Germinal center (tissue), 1 donor: ENCODE data around the gene LMBR1L.
A peak's percentile ranks its signal among the peaks of the same experiment; 100 is the strongest.

Source experiments
- DNase-seq: peaks from one replicate; pipeline ENCODE4 v3.0.0; 2012; ENCODE audit warnings: mixed read lengths, low spot score

Gene LMBR1L

GRCh38 chr12:49121047-49121696 is 10.5 kb upstream of the LMBR1L start:
- DNase-seq, result no peak

GRCh38 chr12:49111206-49111605 is 559 bp upstream of the LMBR1L start:
- DNase-seq, result no peak

- peak; percentile 45 for DNase-seq
Observed at GRCh38 chr12:49109641-49110463, 795 bp downstream of the LMBR1L start.

GRCh38 chr12:49108958-49109404 is 1.7 kb downstream of the LMBR1L start:
- DNase-seq, result no peak

- DNase-seq, result no peak
Observed at GRCh38 chr12:49105504-49106084, 5.1 kb downstream of the LMBR1L start.

- no peak for DNase-seq
Observed at GRCh38 chr12:49104822-49105221, 5.8 kb downstream of the LMBR1L start.

- no peak for DNase-seq
Observed at GRCh38 chr12:49100380-49100779, 10.3 kb downstream of the LMBR1L start.

GRCh38 chr12:49098703-49099102 is 11.9 kb downstream of the LMBR1L start:
- no peak for DNase-seq

- peak; percentile 72 for DNase-seq
Observed at GRCh38 chr12:49098035-49098451, 12.6 kb downstream of the LMBR1L start.

GRCh38 chr12:49097381-49097780 is 13.3 kb downstream of the LMBR1L start:
- no peak for DNase-seq

- DNase-seq, result no peak
Observed at GRCh38 chr12:49094975-49095365, 15.7 kb downstream of the LMBR1L start.

GRCh38 chr12:49094160-49094974 is 16.3 kb downstream of the LMBR1L start, which contains the start of gene DHH:
TSS of gene DHH (minus strand) at chr12:49094801. CDS start at chr12:49094512, 289 bp downstream.
- no peak for DNase-seq

GRCh38 chr12:49093792-49094159 is 16.9 kb downstream of the LMBR1L start:
- DNase-seq, result no peak

- no peak for DNase-seq
Observed at GRCh38 chr12:49092816-49093406, 17.7 kb downstream of the LMBR1L start.

- peak; percentile 77 for DNase-seq
Observed at GRCh38 chr12:49092086-49092815, 18.4 kb downstream of the LMBR1L start.

- no peak for DNase-seq
Observed at GRCh38 chr12:49091836-49092085, 18.9 kb downstream of the LMBR1L start.

GRCh38 chr12:49091056-49091835 is 19.4 kb downstream of the LMBR1L start:
- DNase-seq, result no peak

GRCh38 chr12:49089821-49090773 is 20.6 kb downstream of the LMBR1L start:
- peak; percentile 61 for DNase-seq

- no peak for DNase-seq
Observed at GRCh38 chr12:49088932-49089330, 21.7 kb downstream of the LMBR1L start.
